ACC112 (cell line): ENCODE results near the gene FBN1.
A peak's percentile ranks its signal among the peaks of the same experiment; 100 is the strongest.

Experiments used
- H2AFZ ChIP-seq: fragments of 200-600 bp; sonication (generic); one replicate; pipeline ENCODE4 v1.6.0; 2017; ENCODE audit warnings: antibody characterized with exemption, low read length; ENCODE audit not compliant: unreplicated experiment
- H3K27ac ChIP-seq: fragments of 200-600 bp; sonication (generic); 2 replicates; pipeline ENCODE4 v1.5.1; 2014; ENCODE audit warnings: low read depth, mild to moderate bottlenecking, antibody characterized with exemption, low read length, moderate library complexity
- H3K27me3 ChIP-seq: fragments of 200-600 bp; sonication (generic); 2 replicates; pipeline ENCODE4 v1.6.1; 2014; ENCODE audit warnings: mild to moderate bottlenecking, antibody characterized with exemption, low read length, moderate library complexity, mixed read lengths; ENCODE audit not compliant: insufficient read depth
- H3K36me3 ChIP-seq: fragments of 200-600 bp; sonication (generic); 2 replicates; pipeline ENCODE4 v1.6.1; 2016; ENCODE audit warnings: mild to moderate bottlenecking, antibody characterized with exemption, low read length, moderate library complexity, mixed read lengths; ENCODE audit not compliant: insufficient read depth
- H3K4me1 ChIP-seq: fragments of 200-600 bp; sonication (generic); one replicate; pipeline ENCODE4 v1.6.1; 2016; ENCODE audit warnings: low read length, mixed read lengths; ENCODE audit not compliant: insufficient read depth, unreplicated experiment, control insufficient read depth
- H3K4me3 ChIP-seq: fragments of 200-600 bp; sonication (generic); 2 replicates; pipeline ENCODE4 v1.5.1; 2014; ENCODE audit warnings: mild to moderate bottlenecking, low read depth, low read length
- H3K79me2 ChIP-seq: fragments of 200-600 bp; sonication (generic); one replicate; pipeline ENCODE4 v1.6.0; 2016; ENCODE audit warnings: low read length; ENCODE audit not compliant: control insufficient read depth, unreplicated experiment, insufficient read depth

Gene FBN1

DNA sequence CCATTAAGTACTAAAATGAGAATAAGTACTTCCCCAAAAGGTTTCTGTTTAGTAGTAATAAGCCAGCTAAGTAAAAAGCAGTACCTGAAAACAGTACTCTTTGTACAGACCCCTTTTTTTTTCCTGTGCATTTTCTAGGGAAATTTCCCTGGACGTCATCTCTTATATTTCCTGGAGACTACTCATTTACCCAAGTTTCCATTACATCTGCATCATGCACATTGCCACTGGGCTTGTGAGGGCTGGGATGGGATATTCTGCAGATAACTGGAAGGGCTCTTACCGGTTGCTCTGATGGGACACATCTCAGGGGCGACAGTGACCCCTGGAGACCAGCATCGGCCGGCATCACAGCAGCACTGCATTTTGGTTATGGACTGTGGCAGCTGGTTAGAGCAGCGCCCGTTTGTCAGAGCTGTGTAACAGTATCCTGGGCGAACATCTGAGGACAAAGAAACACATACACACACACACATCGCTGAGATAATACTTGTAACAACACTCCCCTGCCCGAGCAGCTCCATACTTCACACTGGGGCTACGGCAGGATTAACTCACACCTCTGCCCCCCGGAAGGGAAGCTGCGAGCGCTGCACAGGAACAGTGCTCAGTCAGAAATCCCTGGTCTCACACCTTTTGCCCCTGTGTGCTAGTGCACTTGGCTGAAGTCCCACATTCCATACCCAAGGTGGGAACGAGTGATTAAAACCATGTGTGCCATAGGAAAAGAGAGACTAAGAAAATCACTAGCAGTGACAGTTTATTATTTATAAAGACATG is 124.9 kb downstream of the FBN1 start:
- peaks cover 77% of the 10 kb centered on the region for H3K36me3 ChIP-seq
- H2AFZ ChIP-seq: no peak overlapping the region
- H3K79me2 ChIP-seq: no peaks in the 10 kb centered on the region
- no peak overlapping the region for H3K27ac ChIP-seq
- no peak overlapping the region for H3K4me3 ChIP-seq
- no peaks in the 10 kb centered on the region for H3K4me1 ChIP-seq
- no peaks in the 10 kb centered on the region for H3K27me3 ChIP-seq

DNA sequence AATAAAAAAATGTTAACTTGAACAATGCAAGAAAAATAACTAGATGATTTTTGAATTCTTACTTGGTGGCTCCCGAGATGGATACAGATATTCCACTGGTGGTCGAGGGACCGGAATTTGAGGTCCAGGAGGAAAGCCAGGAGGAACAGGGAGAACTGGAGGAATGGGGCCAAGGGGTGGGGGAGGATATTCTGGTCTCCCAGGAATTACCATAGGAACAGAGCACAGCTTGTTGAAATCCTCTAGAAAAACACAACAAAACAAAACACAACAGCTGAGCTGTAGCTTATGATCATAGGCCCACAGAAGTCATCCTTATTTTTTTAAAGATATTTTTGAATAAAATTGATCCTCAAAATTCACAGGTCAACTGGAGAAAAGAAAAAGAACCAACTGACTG is 129.4 kb downstream of the FBN1 start:
- H3K27me3 ChIP-seq: no peaks in the 10 kb centered on the region
- H2AFZ ChIP-seq: no peak overlapping the region
- no peaks in the 10 kb centered on the region for H3K4me1 ChIP-seq
- peaks cover 83% of the 10 kb centered on the region for H3K36me3 ChIP-seq
- no peaks in the 10 kb centered on the region for H3K79me2 ChIP-seq
- no peak overlapping the region for H3K4me3 ChIP-seq
- H3K27ac ChIP-seq: no peak overlapping the region

DNA sequence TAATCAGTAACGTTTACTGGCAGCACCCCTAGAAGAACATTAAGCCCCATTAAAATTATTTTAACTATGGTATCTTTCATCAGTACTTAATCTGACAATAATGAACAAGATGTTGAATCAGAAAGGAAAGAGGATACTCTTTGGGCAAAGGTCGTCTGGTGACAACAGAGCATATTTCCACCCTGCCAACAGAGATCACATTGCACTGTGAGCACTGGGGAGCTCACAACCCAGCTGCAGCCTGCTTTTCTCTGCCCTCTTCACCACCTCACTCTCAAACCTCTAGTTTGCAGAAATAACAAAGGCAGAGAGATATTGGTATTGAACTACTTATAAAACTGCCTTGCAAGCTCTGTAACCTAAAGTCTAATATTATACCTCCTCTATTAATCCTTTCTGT is 130.0 kb downstream of the FBN1 start:
- no peak overlapping the region for H3K27ac ChIP-seq
- H2AFZ ChIP-seq: no peak overlapping the region
- H3K4me3 ChIP-seq: no peak overlapping the region
- H3K36me3 ChIP-seq: peaks cover 83% of the 10 kb centered on the region
- no peaks in the 10 kb centered on the region for H3K4me1 ChIP-seq
- H3K27me3 ChIP-seq: no peaks in the 10 kb centered on the region
- no peaks in the 10 kb centered on the region for H3K79me2 ChIP-seq

DNA sequence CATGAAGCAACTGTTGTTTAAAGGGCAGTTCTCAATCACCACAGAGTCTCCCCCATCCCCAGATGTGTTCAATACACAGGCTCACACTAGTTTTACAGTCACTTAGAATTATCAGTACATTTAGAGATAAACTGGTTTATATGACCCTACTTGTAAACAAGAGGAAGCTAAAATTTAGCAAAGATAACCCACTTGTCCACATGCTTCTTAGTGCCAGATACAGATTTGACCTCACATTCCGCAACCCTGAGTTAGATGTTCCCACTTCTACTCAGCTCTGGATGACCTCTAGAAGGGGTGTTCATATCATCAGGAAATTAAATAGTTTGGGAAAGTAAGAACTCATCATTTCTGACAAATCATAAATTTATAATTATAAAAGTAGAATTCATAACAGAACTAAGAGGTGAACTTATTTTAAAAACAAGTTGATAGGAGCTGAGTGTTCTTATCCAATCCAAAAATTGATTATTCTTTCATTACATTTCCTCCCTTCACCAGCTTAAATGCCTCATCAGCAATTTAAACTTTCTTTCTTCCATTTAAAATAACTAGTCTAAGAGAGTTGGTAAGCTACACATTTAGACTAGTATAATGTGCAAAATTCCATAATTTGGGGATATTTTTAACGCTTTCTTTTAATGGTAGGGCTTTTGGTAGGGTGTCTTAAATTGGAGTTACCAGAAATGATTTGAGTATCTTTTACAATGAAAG is 131.2 kb downstream of the FBN1 start:
- H3K4me1 ChIP-seq: no peaks in the 10 kb centered on the region
- no peaks in the 10 kb centered on the region for H3K27me3 ChIP-seq
- H3K36me3 ChIP-seq: peaks cover 81% of the 10 kb centered on the region
- no peaks in the 10 kb centered on the region for H3K79me2 ChIP-seq
- H2AFZ ChIP-seq: no peak overlapping the region
- H3K27ac ChIP-seq: no peak overlapping the region
- H3K4me3 ChIP-seq: no peak overlapping the region

DNA sequence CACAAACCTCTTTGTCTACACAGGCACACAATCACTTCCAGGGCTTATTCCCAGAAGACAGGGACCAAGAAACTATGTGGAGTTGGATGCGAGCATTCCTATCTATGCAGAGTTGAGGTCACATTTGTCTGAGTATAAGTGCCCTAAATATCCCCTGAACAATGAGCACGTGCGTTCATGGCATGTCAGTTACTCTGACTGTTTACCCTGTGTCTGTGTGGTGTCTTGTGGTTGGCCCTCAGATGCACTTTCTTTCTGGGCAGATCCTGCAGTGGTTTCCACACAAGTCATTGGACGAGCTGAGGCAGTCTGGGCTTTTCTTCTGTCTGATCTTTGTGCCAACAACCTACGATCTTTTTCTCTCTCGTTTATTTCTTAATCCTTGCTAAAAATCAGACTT is 134.5 kb downstream of the FBN1 start:
- Histone ChIP-seq H3K27ac (peak overlapping the region; percentile 22; the same call in 1 of the 2 replicates), H3K27me3 (no peaks in the 10 kb centered on the region), H3K4me1 (no peaks in the 10 kb centered on the region), H3K4me3 (no peak overlapping the region), H3K36me3 (peaks cover 81% of the 10 kb centered on the region), H2AFZ (no peak overlapping the region), H3K79me2 (no peaks in the 10 kb centered on the region)

DNA sequence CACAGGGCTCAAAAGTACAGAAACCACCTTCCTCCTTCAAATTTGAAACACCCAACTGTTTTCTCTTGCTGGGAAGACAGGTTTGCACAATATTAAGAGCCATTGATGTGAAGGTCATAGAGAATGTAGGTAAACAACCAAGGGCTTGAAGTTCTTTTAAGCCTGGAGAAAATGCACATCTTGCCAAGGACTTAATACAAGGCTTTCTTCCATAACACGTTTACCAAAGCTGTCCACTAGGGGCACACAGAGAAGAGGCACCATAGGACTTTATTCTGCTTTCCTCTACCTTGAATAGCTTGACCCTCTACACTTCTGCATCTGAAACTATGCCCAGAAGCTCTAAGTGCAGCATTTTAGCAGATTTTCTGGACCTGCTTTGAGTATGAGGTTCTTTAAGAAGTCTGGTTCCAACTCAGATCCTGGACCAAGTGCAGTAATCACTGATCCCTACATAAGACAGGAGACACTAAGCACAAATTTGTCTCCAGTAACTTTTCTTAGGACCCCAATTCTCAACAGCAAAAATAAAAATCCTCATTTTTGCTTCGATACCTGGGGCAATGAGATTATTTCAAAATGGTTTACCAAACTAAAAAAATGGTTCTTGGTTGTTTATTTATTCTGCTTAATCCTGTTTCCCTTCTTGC is 138.0 kb downstream of the FBN1 start:
- Histone ChIP-seq H2AFZ (no peak overlapping the region), H3K36me3 (peaks cover 72% of the 10 kb centered on the region), H3K27me3 (no peaks in the 10 kb centered on the region), H3K4me1 (no peaks in the 10 kb centered on the region), H3K27ac (no peak overlapping the region), H3K4me3 (no peak overlapping the region), H3K79me2 (no peaks in the 10 kb centered on the region)

DNA sequence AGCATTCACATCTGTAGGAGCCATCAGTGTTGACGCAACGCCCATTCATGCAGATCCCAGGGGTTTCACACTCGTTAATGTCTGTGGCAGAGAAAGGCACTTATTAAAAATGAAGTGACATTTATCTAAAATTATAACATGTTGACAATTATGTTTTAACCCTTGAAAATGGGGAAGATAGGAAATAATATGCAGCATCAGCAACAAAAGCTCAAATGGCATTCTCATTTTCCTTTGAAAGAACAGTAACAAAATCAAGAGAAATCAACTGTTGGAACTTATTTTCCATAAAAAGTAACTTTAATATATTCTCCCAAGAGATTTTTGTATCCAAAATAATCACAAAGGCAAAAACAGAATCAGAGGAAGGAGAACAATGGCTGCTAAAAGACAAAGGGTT is 140.4 kb downstream of the FBN1 start:
- Histone ChIP-seq H2AFZ (no peak overlapping the region), H3K36me3 (peaks cover 65% of the 10 kb centered on the region), H3K4me1 (no peaks in the 10 kb centered on the region), H3K4me3 (no peak overlapping the region), H3K27me3 (no peaks in the 10 kb centered on the region), H3K79me2 (no peaks in the 10 kb centered on the region), H3K27ac (no peak overlapping the region)

DNA sequence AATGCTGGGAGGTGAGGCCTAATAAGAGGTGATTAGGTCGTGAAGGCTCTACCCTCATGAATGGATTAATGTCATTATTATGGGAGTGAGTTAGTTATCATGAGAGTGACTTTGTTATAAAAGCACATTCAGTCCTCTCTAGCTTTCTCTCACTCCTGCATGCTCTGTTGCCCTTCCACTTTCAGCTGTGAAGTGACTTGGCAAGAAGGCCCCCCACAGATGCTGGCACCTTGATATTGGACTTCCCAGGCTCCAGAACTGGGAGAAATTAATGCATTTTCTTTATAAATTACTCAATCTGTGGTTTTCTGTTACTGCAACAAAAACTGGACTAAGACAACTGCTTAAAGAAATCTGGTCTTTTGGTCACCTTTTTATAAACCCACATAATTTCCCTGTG is 144.3 kb downstream of the FBN1 start:
- Histone ChIP-seq H3K27ac (no peak overlapping the region), H3K4me1 (no peaks in the 10 kb centered on the region), H3K36me3 (peaks cover 54% of the 10 kb centered on the region), H3K27me3 (no peaks in the 10 kb centered on the region), H2AFZ (no peak overlapping the region), H3K4me3 (no peak overlapping the region), H3K79me2 (no peaks in the 10 kb centered on the region)

DNA sequence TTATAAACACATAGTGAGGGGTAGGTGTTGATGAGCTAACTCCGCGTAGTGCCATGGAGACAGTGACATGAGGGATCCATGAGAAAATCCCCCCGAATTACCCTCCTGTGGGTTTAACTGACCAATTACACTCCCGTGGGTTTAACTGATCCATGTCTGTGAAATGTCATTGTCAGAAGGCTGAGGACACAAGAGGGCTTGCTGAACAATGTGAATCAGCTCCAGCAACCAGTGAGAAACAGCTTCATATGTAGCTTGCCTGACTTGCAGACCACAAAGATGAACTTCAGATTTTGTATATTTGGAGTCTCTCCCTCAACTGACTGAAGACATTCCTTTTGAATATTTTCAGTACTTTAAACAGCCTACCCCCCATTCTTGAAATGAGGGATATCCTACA is 144.9 kb downstream of the FBN1 start:
- no peaks in the 10 kb centered on the region for H3K27me3 ChIP-seq
- H3K4me1 ChIP-seq: peaks cover 3% of the 10 kb centered on the region
- peaks cover 58% of the 10 kb centered on the region for H3K36me3 ChIP-seq
- H3K4me3 ChIP-seq: no peak overlapping the region
- no peak overlapping the region for H3K27ac ChIP-seq
- H2AFZ ChIP-seq: no peak overlapping the region
- no peaks in the 10 kb centered on the region for H3K79me2 ChIP-seq

DNA sequence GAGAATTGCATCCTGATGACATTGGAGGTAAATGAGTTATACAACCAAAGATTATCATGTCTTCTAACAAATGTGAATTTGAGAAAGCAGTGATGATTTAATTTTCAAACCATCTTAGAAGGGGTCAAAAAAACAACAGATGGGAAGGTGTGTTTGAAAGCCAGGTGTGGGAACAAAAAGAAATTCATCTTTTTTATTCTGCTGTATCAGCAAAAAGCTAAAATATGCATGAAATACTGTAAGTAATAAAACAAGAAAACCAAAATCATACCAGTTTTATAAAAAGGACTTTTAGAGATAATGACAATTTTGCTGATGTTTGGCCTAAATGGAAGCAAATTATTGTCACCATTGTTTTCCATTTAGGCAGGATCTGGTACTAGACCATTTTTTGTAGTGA is 145.5 kb downstream of the FBN1 start:
- H3K79me2 ChIP-seq: no peaks in the 10 kb centered on the region
- no peak overlapping the region for H2AFZ ChIP-seq
- peaks cover 59% of the 10 kb centered on the region for H3K36me3 ChIP-seq
- no peak overlapping the region for H3K27ac ChIP-seq
- no peak overlapping the region for H3K4me3 ChIP-seq
- H3K4me1 ChIP-seq: peaks cover 9% of the 10 kb centered on the region
- H3K27me3 ChIP-seq: no peaks in the 10 kb centered on the region
